HG02943 (cell line): ENCODE measurements around the gene SLC25A21.
"Not testable (repeated sequence)": the region's sequence is repeated elsewhere in the genome, so short reads cannot be mapped to it uniquely, and the experiment has no call there.

Experiments used
- ATAC-seq: cut with Tn5 transposase; IDR thresholded peaks from one replicate; pipeline ENCODE4 v1.9.1; 2021; ENCODE audit warnings: mild to moderate bottlenecking, low read depth, moderate library complexity; ENCODE audit not compliant: unreplicated experiment

SLC25A21 gene

GRCh38 chr14:37093364-37093763 is 79.0 kb downstream of the SLC25A21 start:
- no peak for ATAC-seq

GRCh38 chr14:37091651-37092050 is 80.8 kb downstream of the SLC25A21 start:
- ATAC-seq: no peak

- ATAC-seq: no peak
Observed at GRCh38 chr14:37090026-37090425, 82.4 kb downstream of the SLC25A21 start.

DNA sequence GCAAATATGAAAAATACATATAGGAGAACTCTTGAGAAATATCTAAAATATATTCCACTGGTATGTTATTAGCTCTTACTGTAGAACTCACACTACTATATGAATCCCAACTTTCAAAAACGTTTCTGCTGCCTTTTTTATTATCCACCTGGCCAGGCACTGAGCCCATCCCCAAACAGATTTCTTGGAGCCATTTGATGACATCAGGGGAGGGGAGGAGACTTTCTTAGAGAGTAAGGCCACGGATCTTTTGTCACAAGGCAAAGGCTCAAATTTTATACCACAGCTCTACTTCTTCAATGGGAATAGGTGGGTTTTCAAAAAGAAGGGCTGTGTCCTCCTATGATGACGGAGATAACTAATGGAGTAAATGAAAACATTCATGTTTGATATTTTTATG is 83.0 kb downstream of the SLC25A21 start:
- no peak for ATAC-seq

DNA sequence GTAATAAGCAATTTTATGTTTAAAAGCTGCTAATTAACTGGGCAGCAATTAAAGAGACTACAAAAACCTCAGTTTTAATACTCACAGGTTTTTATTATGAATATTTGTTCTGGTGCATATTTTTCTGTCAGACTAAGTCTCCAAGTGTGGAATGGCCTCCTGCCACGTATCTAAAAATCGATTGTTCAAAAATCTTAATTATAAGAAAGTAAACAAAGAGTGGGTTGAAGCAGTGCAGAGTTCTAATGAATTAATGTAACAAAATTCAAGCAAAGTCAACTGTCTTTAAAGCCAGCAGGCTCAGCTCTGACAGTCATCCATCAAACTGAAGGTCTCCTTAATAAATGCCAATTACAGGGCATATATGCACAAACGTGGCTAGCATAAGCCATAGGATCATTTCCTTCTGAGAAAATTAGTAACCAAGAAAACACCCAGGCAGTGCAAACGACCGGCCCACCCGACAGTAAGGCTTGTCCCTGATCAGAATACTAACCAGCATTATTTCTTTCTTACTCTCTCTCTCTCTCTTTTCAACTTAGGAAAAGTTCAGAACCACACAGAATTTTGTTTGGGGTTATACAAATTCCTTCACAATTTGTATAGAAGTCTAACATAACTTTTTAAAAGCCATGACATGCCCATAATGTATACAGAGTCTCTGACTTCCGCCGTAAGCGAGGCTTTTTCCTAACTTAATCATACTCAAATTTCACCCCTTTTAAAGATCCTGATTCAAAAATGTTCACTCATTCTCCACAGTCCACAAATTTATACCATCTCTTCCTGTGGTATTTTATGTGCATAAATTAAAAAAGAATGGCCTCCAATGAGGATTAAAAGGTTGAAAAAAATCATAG is 83.8 kb downstream of the SLC25A21 start:
- no peak for ATAC-seq

DNA sequence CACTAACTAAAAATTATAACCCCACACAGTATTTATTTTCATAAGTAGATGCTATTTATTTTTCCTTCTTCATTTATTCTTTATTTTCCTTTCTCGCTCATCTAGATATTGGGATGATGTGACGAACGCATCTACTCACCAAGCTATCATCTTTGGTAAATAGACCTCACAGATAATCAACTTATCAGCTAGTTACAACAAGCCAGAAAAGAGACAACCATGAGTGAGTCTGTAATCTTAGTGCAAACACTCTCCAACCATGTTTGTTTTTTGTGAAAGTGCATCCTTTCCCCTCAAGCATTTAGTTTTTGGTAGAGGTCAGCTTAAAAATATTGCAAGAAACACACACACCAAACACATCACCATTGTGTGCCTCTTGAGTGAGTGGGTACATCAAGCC is 84.9 kb downstream of the SLC25A21 start:
- ATAC-seq: no peak

DNA sequence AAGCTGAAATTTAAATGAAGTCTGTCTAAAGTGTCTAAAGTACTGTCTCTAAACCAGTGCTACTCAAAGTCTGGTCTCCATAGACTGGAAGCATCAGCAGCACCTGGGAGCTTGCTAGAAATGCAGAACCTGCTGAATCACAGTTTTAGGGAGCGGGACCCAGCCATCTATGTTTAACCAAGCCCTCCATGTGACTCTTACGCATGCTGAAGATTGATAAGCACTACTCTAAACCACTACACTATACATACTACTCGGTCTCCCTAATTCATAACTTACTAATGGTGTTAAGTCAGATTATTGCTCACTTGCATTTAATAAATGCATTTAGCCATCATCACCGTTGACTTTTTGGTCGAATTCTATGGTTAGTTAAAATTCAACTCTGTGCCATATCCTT is 88.8 kb downstream of the SLC25A21 start:
- ATAC-seq: no peak

DNA sequence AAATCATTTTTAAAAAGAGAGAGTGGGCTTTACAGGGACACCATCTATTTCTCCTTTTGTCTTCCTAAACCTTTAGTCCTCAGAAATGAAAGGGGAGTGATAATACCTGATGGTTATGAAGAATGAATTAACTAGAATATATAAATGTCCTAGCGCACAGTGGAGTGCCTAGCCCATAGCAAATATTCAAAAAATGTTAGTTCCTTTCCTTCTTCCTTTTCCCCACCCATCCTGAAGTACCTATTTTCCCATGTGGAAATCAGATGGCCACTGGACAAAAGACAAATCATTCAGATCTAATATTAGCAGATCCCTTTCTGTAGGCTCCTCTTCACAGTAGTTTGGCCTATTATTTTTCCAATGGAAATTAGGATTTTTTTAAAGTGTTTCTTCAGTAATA is 90.0 kb downstream of the SLC25A21 start:
- ATAC-seq: no peak

DNA sequence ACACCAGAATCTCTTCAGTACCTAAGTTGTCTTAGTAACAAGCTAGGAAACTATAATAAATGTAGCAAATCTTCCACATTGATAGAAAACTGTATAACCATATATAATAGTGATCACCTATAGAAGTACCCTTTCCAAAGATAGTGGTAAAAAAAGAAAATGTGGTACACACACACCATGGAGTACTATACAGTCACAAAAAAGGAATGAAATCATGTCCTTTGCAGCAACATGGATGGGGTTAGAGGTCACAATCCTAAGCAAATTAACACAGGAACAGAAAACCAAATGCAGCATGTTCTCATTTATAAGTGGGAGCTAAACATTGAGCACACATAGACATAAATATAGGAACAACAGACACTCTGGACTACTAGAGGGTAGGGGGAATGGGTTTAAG is 90.5 kb downstream of the SLC25A21 start:
- ATAC-seq: no peak

- no peak for ATAC-seq
Observed at GRCh38 chr14:37081218-37081617, 91.2 kb downstream of the SLC25A21 start.

DNA sequence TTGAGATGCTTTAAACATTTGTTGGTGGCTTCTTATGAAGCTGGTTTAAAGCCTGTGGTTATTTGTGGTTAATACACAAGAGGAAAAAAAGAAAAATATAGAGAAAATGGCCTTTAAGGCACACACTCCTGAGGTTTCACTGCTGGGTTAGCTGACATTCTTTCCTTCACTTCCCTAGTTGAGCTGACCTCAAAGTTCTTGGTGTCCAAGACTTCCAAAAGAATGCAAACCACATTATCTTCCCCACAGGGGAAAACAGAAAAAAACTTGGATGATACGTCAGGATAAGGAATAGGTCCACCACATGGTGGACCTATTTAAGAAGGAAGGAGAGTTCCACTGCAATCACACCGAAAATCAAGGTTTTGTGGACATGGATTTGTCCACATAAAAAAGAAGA is 94.3 kb downstream of the SLC25A21 start:
- no peak for ATAC-seq

DNA sequence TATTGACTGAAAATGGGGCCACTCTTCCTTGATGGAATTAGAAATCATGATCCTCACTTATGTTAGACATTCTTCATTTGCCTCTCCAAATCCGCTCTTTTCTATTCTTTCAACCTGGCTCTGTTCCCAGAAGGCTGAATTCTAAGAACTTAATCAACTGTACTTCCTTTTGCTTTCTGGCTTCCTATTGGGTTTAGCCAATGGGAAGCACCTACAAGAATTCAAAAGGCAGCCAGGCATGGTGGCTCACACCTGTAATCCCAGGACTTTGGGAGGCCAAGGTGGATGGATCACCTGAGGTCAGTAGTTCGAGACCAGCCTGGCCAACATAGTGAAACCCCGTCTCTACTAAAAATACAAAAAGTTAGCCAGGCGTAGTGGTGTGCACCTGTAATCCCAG is 98.1 kb downstream of the SLC25A21 start:
- ATAC-seq: not testable (repeated sequence)

DNA sequence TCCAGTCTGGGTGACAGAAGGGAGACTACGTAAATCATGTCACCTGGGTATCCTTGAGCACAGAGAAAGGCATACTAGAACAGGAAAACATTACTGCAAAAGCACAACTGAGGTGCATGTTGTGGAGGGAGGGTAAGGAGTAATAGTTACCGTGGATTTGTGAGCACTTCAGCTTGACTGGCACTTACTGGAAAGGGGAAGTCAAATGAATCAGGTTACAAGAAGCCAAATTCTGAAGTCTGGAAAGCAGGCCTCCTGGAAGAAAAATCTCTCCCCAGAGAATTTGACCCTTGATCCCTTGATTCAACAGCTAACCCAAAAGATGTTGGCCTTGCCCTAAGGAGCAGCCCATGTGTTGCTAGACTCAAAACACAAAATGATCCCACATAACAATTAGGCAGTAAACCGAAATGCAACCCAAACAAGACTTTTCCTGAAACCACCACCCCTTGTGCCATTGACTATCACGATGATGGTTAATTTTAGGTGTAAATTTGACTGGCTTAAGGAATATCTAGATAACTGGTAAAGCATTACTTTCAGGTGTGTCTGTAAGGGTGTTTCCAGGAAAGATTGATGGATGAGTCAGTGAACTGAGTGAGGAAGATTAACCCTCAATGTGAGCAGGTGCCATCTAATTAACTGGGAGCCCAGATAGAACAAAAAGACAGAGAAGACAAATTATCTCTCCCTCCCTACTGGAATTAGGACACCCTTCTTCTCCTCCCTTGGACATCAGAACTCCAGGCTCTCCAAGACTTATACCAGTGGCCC is 108.8 kb downstream of the SLC25A21 start:
- ATAC-seq: no peak

DNA sequence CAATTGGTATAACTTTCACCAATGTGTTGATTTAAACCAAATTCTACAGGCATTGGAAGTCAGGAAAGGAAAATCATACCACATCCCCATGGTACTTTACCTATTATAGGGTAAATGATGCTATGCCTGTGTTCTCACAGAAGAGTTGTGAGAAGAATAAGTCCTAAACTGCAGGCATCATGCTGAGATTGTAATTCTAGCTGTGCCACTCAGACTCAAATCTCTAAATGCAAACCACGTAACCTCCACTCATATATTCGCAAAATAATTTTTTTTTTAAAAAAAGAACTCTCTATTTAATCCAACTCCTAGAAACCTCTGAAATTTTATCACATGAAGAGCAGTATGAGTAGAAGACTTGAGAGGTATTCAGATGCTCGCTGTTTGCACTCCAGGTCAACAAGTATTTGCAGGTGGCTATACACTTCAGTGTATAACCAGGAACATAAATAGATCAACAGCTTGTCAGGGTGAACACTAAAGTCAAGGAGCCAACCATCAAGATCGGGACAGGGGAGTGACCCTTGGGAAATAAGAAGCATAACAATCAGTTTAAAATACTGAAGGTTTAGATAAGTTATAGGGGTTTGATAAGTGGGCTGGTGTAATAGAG is 110.1 kb downstream of the SLC25A21 start:
- no peak for ATAC-seq

DNA sequence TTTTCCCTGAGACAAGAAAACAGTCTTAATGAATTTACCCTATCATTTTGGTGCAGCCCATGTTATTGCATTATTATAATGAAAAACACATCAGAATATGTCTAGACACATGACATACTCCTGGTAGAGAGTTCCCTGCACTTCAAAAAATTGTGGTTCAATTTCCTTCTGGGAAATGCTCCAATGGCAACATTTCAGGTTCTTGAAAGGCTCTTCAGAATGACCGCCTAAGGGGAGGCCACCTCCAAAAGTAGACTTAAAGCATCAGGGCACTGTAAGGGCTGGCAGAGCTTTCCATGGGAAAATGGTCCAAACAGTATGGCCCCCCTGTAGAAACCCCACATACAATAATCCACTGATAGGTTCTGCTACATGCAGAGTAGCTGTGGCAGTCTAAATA is 110.7 kb downstream of the SLC25A21 start:
- no peak for ATAC-seq

DNA sequence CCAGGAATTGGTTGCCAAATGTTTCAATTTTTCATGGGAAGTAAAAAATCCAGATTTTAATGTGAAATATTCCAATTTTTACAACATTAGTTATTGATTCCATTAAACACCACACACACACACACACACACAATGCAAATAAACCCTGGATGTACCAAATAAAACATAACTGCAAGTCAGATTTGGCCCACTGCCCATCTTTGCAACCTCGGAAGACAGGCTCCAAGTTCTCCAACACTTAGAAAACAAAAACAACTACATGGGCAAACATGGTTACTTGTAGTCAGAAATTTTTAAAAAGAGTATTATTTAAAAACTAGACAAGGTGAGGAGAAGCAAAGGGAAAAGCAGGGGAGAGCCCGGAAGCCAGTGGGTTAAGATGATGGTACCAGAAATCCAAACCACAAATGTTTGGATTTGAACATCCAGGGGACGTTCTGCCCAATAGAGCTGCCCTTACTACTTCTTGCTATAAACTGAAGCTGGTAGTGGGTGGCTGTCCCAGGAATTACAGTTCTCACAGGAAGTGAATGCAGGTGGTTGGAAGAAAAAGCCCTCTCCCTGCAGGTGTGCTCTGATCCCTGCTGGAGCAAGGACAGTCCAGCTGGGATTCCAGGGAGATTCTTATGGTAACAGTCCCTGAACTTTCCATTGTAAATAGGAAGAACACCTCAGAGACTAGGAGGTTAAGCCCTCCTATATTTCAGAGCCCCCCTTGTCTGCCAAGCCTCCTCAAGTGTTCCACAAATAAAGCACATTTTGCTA is 111.7 kb downstream of the SLC25A21 start:
- no peak for ATAC-seq

- ATAC-seq: no peak
Observed at GRCh38 chr14:37057776-37058175, 114.6 kb downstream of the SLC25A21 start.

GRCh38 chr14:37056473-37056872 is 115.9 kb downstream of the SLC25A21 start:
- no peak for ATAC-seq

GRCh38 chr14:37054869-37055268 is 117.5 kb downstream of the SLC25A21 start:
- no peak for ATAC-seq

GRCh38 chr14:37054144-37054543 is 118.3 kb downstream of the SLC25A21 start:
- ATAC-seq: no peak

DNA sequence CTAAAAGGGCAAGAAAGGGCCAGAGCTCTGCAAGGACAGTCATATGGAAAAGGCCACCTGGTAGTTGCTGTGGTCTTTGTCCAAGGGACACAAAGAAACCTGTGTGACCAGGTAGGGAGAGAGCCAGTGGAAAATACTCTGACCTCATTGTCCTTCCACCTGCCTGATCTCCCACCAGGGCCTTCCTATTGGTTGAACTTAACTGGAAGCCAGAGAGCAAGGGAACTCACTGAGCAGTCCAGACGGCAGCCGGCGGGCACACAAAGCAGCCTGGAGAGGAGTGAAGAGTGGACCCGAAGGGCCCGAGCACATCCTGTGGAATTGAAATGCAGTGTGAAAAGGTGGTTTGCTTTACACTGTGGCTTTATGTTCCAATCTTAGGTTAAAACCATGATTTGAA is 120.7 kb downstream of the SLC25A21 start:
- ATAC-seq: no peak
